ENCODE results near the gene CCDC17. TPM values are rescaled to one million over a fixed set of nuclear protein-coding genes. Genes with fewer than 3 reads are reported as not detected.

The CCDC17 gene
- total RNA-seq, 1 donor from 2014 or later = 1.2 TPM

- H3K27ac ChIP-seq (replicated peaks) = no peak overlapping the region
- intact Hi-C loops (cut with micrococcal nuclease) = no loop called here
These were observed 30.9 kb upstream of the CCDC17 start for GRCh38 chr1:45654540-45655280.

GRCh38 chr1:45647248-45648021 lies 23.6 kb upstream of the CCDC17 start:
- Histone ChIP-seq H3K4me3 (peak overlapping the region; percentile 25), H3K27ac (replicated peaks) (peak overlapping the region; percentile 48), H3K27me3 (ENCODE audit: low read depth) (no peaks in the 10 kb centered on the region), H3K9me3 (replicated peaks) (no peaks in the 10 kb centered on the region), H3K36me3 (peaks cover 48% of the 10 kb centered on the region), H3K4me1 (peaks cover 37% of the 10 kb centered on the region)
- no peak for DNase-seq
- TF ChIP-seq, protein P1, sequence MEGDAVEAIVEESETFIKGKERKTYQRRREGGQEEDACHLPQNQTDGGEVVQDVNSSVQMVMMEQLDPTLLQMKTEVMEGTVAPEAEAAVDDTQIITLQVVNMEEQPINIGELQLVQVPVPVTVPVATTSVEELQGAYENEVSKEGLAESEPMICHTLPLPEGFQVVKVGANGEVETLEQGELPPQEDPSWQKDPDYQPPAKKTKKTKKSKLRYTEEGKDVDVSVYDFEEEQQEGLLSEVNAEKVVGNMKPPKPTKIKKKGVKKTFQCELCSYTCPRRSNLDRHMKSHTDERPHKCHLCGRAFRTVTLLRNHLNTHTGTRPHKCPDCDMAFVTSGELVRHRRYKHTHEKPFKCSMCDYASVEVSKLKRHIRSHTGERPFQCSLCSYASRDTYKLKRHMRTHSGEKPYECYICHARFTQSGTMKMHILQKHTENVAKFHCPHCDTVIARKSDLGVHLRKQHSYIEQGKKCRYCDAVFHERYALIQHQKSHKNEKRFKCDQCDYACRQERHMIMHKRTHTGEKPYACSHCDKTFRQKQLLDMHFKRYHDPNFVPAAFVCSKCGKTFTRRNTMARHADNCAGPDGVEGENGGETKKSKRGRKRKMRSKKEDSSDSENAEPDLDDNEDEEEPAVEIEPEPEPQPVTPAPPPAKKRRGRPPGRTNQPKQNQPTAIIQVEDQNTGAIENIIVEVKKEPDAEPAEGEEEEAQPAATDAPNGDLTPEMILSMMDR (IDR thresholded peaks at IDR 0.05; ENCODE audit: borderline replicate concordance) = no peak
- intact Hi-C loops (cut with micrococcal nuclease) = no loop called here

More at GRCh38 chr1:45654540-45655280, 30.9 kb upstream of the CCDC17 start:
- Histone ChIP-seq H3K9me3 (replicated peaks) (no peaks in the 10 kb centered on the region), H3K36me3 (peaks cover 100% of the 10 kb centered on the region), H3K4me1 (peaks cover 2% of the 10 kb centered on the region), H3K4me3 (no peak overlapping the region), H3K27me3 (ENCODE audit: low read depth) (no peaks in the 10 kb centered on the region)
- TF ChIP-seq, protein P1 (IDR thresholded peaks at IDR 0.05; ENCODE audit: borderline replicate concordance) = no peak
- DNase-seq = no peak

GRCh38 chr1:45644661-45645060 lies 20.8 kb upstream of the CCDC17 start:
- no peak overlapping the region for H3K4me3 ChIP-seq
- no peak overlapping the region for H3K27ac ChIP-seq (replicated peaks)
- H3K27me3 ChIP-seq (ENCODE audit: low read depth) = no peaks in the 10 kb centered on the region
- H3K9me3 ChIP-seq (replicated peaks) = no peaks in the 10 kb centered on the region
- intact Hi-C loops (cut with micrococcal nuclease) = no loop called here
- H3K4me1 ChIP-seq = peaks cover 35% of the 10 kb centered on the region
- TF ChIP-seq, protein P1 (IDR thresholded peaks at IDR 0.05; ENCODE audit: borderline replicate concordance) = no peak
- H3K36me3 ChIP-seq = peaks cover 48% of the 10 kb centered on the region
- DNase-seq = no peak

DNA sequence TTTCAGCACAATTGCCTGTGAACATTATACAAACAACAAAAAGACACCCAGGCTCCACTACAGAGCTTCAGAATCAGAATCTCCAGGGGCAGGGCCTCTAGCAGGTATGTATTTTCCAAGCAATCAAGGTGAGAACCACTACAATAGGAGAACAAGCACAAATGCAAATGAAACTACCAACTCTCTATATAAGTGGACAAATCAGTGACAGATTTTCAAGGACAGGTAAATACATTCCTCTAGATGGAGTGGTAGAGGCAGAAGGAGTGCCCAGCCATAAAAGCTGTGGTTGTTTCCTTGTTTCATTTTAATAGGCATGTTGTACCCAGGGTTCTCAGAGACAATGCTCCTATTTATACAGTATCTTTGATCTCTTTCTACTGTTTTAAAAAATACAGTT lies 20.1 kb upstream of the CCDC17 start:
- H3K36me3 ChIP-seq = peaks cover 48% of the 10 kb centered on the region
- intact Hi-C loops (cut with micrococcal nuclease) = no loop called here

DNA sequence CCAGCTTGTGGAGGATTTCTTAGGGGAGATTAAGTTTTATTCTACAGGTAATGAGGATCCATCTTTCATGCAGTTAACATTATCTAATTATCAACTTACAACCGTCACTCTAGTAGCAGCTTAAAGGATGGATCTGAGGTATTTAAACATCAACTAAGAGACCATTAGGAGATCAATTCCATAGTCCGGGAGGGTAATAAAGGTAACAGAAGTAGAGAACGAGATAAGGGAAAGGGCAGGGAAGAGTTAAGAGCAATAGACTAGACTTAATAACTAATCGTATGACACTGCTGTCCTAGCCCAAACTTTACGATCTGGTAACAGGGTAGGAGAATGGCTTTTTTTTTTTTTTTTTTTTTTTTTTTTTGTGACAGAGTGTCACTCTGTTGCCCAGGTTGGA lies 19.5 kb upstream of the CCDC17 start:
- no peaks in the 10 kb centered on the region for H3K9me3 ChIP-seq (replicated peaks)
- intact Hi-C loops (cut with micrococcal nuclease) = no loop called here
- TF ChIP-seq, protein P1 (IDR thresholded peaks at IDR 0.05; ENCODE audit: borderline replicate concordance) = no peak
- peaks cover 30% of the 10 kb centered on the region for H3K4me1 ChIP-seq
- H3K4me3 ChIP-seq = no peak overlapping the region
- DNase-seq = no peak
- H3K36me3 ChIP-seq = peaks cover 48% of the 10 kb centered on the region
- no peak overlapping the region for H3K27ac ChIP-seq (replicated peaks)
- H3K27me3 ChIP-seq (ENCODE audit: low read depth) = no peaks in the 10 kb centered on the region

More for the DNA sequence above, 20.1 kb upstream of the CCDC17 start:
- Histone ChIP-seq H3K4me1 (peaks cover 33% of the 10 kb centered on the region), H3K9me3 (replicated peaks) (no peaks in the 10 kb centered on the region), H3K27me3 (ENCODE audit: low read depth) (no peaks in the 10 kb centered on the region), H3K27ac (replicated peaks) (no peak overlapping the region), H3K4me3 (no peak overlapping the region)
- DNase-seq = no peak
- TF ChIP-seq, protein P1 (IDR thresholded peaks at IDR 0.05; ENCODE audit: borderline replicate concordance) = peak; percentile 10
